HG03565 (cell line): ENCODE data around the gene ADAMTSL1.

Source experiments
- ATAC-seq: cut with Tn5 transposase; IDR thresholded peaks from one replicate; pipeline ENCODE4 v1.9.1; 2021; ENCODE audit warnings: mild to moderate bottlenecking, moderate library complexity; ENCODE audit not compliant: unreplicated experiment

Gene ADAMTSL1

DNA sequence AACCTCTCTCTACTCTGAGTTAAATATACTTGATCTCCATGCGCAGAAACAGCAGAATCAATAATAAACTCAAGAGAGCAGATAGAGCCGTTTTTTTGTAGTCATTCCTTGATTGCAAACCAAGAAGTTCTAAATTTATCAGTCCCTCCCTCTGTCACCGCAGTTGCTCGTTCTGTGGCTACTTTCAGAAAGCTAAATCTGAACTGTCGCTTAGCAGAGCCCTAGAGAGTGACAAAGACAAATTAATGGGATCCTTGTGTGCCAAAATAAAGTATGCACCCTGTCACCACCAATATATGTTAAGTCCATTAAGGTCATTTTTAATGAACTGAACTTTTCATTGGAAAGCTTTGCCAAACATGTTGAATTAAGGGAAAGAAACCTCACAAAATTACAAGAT is 218.3 kb downstream of the ADAMTSL1 start:
- peak; percentile 52 for ATAC-seq

- ATAC-seq = no peak
These were observed 219.0 kb downstream of the ADAMTSL1 start for GRCh38 chr9:18692962-18693361.

DNA sequence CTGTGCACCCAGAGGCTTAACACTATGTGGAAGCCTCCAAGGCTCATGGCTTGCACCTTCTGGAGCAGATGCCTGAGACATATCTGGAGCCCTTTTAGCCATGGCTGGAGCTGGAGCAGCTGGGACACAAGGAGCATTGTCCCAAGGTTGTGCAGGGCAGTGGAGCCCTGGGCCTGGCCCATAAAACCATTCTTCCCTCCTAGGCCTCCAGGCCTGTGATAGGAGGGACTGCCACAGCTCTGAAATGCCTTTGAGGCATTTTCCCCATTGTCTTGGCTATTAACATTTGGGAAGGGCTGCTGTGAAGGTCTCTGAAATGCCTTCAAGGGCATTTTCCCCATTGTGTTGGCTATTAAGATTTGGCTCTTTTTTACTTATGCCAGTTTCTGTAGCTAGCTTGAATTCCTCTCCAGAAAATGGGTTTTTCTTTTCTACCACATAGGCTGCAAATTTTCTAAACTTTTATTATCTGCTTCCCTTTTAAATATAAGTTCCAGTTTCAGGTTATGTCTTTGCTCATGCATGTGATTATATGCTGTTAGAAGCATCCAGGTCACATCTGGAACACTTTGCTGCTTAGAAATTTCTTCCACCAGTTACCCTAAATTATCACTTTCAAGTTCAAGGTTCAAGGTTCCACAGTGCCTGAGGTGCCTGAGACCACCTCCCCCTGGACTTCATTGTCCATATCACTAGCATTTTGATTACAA is 221.2 kb downstream of the ADAMTSL1 start:
- ATAC-seq = no peak

DNA sequence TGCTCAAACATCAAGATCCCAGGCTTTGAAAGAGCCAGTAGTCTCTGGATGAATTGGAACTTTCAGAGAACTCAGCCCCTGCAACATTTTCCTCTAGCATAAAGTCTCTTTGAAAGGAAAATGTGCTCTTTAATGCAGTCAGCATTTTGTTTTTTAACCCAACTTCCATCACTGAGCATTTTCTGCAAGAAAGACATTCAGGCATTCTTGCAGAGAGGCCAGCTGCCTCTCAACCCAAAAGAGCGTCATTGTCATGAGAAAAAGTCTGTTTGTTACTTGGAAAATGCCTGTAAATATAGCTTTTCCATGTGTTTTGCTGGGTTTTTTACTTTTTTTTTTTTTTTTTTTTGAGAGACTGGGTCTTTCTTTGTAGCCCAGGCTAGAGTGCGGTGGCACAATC is 225.0 kb downstream of the ADAMTSL1 start:
- no peak for ATAC-seq

DNA sequence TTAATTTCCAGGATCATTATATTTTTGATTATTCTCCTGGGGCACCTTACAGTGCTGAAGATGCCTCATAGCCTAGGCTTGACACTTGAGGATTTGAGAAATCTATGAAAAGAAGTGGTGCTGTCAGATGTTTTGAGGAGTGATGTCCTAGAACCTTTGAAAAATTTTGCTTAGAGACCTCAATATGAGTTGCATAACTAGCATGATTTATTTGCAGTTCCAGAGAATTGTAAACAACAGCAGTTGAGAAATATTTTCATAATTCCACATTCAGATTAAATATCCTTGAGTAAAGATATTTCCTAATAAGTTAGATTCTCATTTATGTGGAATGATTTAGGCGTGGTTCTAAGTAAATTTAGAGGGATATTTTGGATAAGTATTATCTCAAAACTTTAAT is 225.8 kb downstream of the ADAMTSL1 start:
- ATAC-seq = no peak

- no peak for ATAC-seq
These were observed 226.8 kb downstream of the ADAMTSL1 start for GRCh38 chr9:18700714-18701113.

DNA sequence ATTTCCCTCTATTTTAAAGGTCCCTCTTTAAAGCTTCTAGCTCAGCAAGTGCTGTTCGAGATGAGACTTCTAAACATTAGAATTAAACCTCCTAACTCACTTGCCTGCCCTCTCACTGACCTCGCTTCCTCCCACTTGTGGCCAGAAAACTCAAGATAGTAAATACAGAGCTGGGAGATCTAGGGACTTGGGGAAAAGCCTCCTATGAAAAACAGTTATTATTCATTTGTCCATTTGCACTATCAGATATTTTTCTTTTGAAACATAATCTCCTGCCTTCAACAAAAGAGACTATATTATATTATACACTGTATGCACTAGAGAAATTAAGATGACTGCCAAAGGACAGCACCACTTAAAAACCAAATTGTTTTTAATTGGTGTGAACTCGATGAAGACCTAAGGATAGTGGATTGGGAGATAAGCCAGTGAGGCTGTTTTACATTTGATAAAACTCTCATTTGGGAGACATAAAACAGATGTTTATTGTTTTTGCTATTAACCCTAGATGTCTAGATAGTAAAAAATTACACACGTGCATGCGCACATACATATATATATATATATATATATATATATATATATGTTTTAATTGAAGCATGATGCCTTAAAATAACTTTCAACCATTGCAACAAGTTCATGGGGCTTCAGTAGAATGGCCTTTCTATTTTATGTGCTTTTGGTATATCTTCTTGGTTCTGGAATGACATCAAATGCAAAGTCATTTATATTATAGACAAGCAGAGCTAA is 229.4 kb downstream of the ADAMTSL1 start:
- ATAC-seq = no peak

- ATAC-seq = no peak
These were observed 230.0 kb downstream of the ADAMTSL1 start for GRCh38 chr9:18703901-18704379.

GRCh38 chr9:18705796-18706392 is 231.9 kb downstream of the ADAMTSL1 start:
- no peak for ATAC-seq

DNA sequence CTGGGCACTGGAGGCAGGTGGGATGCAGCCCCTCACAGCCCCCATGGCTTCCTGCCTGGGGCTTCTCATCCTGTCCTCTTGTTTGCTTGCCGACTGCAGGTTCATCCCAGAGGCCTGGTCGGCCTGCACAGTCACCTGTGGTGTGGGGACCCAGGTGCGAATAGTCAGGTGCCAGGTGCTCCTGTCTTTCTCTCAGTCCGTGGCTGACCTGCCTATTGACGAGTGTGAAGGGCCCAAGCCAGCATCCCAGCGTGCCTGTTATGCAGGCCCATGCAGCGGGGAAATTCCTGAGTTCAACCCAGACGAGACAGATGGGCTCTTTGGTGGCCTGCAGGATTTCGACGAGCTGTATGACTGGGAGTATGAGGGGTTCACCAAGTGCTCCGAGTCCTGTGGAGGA is 232.7 kb downstream of the ADAMTSL1 start:
- ATAC-seq = no peak

DNA sequence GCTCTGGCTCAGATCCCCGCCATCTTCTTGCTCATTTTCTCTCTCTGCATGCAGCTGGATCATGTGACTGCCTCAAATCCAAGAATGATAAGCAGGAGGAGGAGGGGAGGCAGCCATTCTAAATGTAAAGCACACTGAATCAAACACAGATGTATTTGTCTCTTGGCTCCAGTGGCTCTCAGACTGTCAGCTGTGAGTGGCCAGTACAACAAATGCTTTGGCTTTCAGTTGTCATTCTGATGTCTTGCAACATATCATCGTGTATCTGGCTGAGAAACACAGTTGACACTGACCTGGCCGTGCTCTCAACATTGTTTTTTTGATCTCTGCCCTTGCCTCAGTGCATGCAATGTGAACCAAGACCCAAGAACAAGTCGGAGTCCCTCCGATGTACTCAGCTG is 233.1 kb downstream of the ADAMTSL1 start:
- ATAC-seq = no peak

- ATAC-seq = no peak
These were observed 233.7 kb downstream of the ADAMTSL1 start for GRCh38 chr9:18707489-18708205.

- ATAC-seq = no peak
These were observed 234.5 kb downstream of the ADAMTSL1 start for GRCh38 chr9:18708429-18708828.

- no peak for ATAC-seq
These were observed 236.1 kb downstream of the ADAMTSL1 start for GRCh38 chr9:18710065-18710464.

- no peak for ATAC-seq
These were observed 243.8 kb downstream of the ADAMTSL1 start for GRCh38 chr9:18717759-18718158.

GRCh38 chr9:18718393-18718792 is 244.4 kb downstream of the ADAMTSL1 start:
- ATAC-seq = no peak

- ATAC-seq = no peak
These were observed 245.0 kb downstream of the ADAMTSL1 start for GRCh38 chr9:18718932-18719331.

GRCh38 chr9:18720691-18721090 is 246.7 kb downstream of the ADAMTSL1 start:
- no peak for ATAC-seq

GRCh38 chr9:18721267-18721994 is 247.5 kb downstream of the ADAMTSL1 start:
- no peak for ATAC-seq

DNA sequence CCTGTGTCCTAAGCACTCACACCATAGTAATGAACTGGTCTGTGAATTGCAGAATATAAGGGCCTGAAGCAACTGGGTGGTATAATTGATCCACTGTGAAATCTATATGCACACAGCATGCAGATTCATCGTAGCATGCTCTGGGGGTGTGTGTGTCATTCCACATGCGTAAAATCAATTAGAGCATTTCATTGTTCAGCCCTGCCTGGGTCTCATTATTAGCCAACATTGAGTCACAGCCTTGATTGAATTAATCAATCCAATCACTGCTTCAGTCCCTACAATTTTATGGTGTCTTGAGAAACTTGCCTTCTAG is 248.0 kb downstream of the ADAMTSL1 start:
- ATAC-seq = no peak

DNA sequence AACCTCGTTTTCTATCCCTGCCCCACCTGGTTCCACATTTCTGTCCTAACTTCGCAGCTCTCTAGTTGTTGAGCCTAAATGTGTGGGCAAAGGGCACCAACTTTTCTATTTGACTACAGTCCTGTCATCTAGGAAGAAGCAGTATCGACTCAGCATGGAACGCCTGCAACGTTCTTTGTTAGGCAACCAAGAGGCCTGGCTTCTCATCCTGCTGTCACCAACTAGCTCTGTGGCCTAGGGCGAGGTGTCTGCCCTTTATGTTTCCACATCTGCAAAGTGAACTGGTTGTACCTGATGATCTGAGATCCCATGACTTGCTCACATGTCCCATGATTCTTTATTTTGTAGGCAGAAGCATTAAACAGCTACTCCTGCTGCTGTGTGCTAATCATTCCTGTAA is 248.9 kb downstream of the ADAMTSL1 start:
- ATAC-seq = no peak
